MCF 10A (cell line): ENCODE measurements around the gene ADSL. TPM values are rescaled to one million over a fixed set of nuclear protein-coding genes. Genes with fewer than 3 reads are reported as not detected.

Experiments used
- Bru-seq: library from RNA; stranded (reverse); fragments of 400-500 nt; gene quantifications from one replicate; lab custom pipeline; 2021; lab: Mats Ljungman, UMichigan
- BruChase-seq, 2 experiments: library from RNA; stranded (reverse); fragments of 400-500 nt; gene quantifications; one replicate each; lab custom pipeline; 2021; lab: Mats Ljungman, UMichigan
- BruUV-seq: library from RNA; stranded (reverse); fragments of 400-500 nt; replicated peaks from 2 replicates; lab custom pipeline; 2021; lab: Mats Ljungman, UMichigan
- CTCF ChIA-PET: fragments of 300-600 bp; sonication (Branson Sonifier 250); formaldehyde crosslinking; extraction: SDS; loops from one replicate; lab custom pipeline; 2021; ENCODE audit warnings: antibody characterized with exemption, inconsistent platforms; lab: Yijun Ruan, JAX
- POLR2A ChIA-PET: fragments of 300-600, 350-650 bp; sonication (Branson Sonifier 250); formaldehyde crosslinking; extraction: SDS; loops from one replicate; lab custom pipeline; 2020; ENCODE audit warnings: antibody characterized with exemption, inconsistent platforms; lab: Yijun Ruan, JAX
- DNase-seq: peaks from one replicate; pipeline ENCODE4 v3.0.0-alpha.2; 2018; ENCODE audit not compliant: unreplicated experiment
- H3K27ac Mint-ChIP-seq: one replicate; pipeline ENCODE4 v1.8.0; 2022; ENCODE audit warnings: mild to moderate bottlenecking, low read depth, mixed read lengths; ENCODE audit not compliant: unreplicated experiment
- H3K27me3 Mint-ChIP-seq: one replicate; pipeline ENCODE4 v1.8.0; 2022; ENCODE audit warnings: mixed read lengths; ENCODE audit not compliant: insufficient read depth, unreplicated experiment
- H3K36me3 Mint-ChIP-seq: one replicate; pipeline ENCODE4 v1.8.0; 2022; ENCODE audit warnings: mild to moderate bottlenecking, moderate library complexity, mixed read lengths; ENCODE audit not compliant: insufficient read depth, unreplicated experiment
- H3K4me1 Mint-ChIP-seq: one replicate; pipeline ENCODE4 v1.8.0; 2022; ENCODE audit warnings: mixed read lengths; ENCODE audit not compliant: insufficient read depth, unreplicated experiment
- H3K4me3 Mint-ChIP-seq: one replicate; pipeline ENCODE4 v1.8.0; 2022; ENCODE audit warnings: mild to moderate bottlenecking, moderate library complexity, mixed read lengths; ENCODE audit not compliant: unreplicated experiment
- H3K9me3 Mint-ChIP-seq: one replicate; pipeline ENCODE4 v1.8.0; 2022; ENCODE audit warnings: mixed read lengths; ENCODE audit not compliant: unreplicated experiment
- intact Hi-C: fragments of 100-400 bp; cut with micrococcal nuclease; formaldehyde crosslinking; loops from 2 replicates; pipeline ENCODE4 v1.14.1; 2022
- long read RNA-seq: library from polyadenylated mRNA; stranded (forward); transcript quantifications from one replicate; pipeline ENCODE4 v2.0.0, GENCODE V29; 2022
- total RNA-seq: library from RNA; stranded (reverse); gene quantifications from 2 replicates; pipeline ENCODE4 v1.2.3, GENCODE V29; 2022
- TF ChIP-seq, protein P1 (sequence below): fragments of 200-600 bp; IDR thresholded peaks from one replicate; pipeline ENCODE4 v1.8.0; 2022; ENCODE audit warnings: antibody characterized with exemption, mild to moderate bottlenecking; ENCODE audit not compliant: unreplicated experiment

ADSL gene
- total RNA-seq = 91.6 and 129 TPM in 2 replicates
- Bru-seq, nascent RNA = percentile 77 among the genes with signal in this experiment
- percentile 90 among the genes with signal in this experiment for BruChase-seq, experiment 1, labeled RNA remaining after a 6-hour chase
- percentile 83 among the genes with signal in this experiment for BruChase-seq, experiment 2, labeled RNA remaining after a 2-hour chase
- long read RNA-seq, full-length matches to known transcripts = 261 of 296 reads
- long read RNA-seq, partial matches to known transcripts = 3 of 296 reads
- long read RNA-seq, other reads (novel, unspliced or antisense) = 32 of 296 reads

DNA sequence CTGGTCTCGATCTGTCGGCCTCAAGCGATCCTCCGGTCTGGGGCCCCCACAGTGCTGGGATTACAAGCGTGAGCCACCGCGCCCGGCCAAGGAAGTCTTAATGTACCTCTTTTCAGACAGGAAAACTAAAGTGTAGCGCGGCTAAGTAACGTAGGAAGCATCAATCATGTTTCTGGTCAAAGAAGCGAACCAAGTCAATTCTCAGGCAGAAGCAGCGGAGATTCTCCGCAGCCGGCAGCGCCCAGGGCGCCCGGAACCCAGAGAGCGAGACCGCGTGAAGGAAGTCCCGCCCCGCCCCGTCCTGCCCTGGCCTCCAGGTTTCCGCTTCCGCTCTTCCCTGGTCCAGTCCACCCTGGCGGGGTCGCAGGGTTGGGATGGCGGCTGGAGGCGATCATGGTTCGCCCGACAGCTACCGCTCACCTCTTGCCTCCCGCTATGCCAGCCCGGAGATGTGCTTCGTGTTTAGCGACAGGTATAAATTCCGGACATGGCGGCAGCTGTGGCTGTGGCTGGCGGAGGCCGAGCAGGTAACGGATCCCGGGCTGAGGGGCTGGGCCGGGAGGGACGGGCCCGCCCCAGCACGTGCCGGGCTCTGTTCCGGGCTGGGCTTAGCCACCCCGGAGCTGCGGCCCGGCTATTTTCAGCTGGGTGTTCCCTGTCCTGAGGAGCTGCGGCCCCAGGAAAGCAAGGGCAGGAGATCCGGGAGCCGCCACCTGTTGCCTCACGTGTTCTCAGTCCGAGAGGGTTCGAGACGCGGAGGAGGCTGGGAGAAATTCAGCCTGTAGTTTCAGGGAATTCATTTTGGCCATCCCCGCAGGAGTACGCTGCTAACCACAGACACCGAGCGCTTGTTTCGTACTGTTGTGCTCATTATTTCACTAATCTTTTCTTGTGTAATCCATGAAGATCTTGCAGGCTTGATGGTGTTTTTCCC, at the start of gene ADSL:
Gene ADSL, plus strand, starts transcription at position 316 of the 934 bp plus-strand sequence. Its CDS starts 59 bp downstream, at position 375.
- intact Hi-C loops = loop anchor here (2.0 to 10.0 kb wide), 3 partner anchors 168 to 812 kb away; no protein-coding TSS in a partner anchor
- TF ChIP-seq, protein P1, sequence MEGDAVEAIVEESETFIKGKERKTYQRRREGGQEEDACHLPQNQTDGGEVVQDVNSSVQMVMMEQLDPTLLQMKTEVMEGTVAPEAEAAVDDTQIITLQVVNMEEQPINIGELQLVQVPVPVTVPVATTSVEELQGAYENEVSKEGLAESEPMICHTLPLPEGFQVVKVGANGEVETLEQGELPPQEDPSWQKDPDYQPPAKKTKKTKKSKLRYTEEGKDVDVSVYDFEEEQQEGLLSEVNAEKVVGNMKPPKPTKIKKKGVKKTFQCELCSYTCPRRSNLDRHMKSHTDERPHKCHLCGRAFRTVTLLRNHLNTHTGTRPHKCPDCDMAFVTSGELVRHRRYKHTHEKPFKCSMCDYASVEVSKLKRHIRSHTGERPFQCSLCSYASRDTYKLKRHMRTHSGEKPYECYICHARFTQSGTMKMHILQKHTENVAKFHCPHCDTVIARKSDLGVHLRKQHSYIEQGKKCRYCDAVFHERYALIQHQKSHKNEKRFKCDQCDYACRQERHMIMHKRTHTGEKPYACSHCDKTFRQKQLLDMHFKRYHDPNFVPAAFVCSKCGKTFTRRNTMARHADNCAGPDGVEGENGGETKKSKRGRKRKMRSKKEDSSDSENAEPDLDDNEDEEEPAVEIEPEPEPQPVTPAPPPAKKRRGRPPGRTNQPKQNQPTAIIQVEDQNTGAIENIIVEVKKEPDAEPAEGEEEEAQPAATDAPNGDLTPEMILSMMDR = no peak
- POLR2A ChIA-PET = interaction anchor here (0.7 to 5.2 kb wide), 35 partner anchors 8 to 1030 kb away, joined by 3 to 174 read pairs (median 4); partner anchors contain the start of genes ATF4, MIEF1, RPS19BP1 and SGSM3
- Mint-ChIP-seq H3K27me3 (no peaks in the 10 kb centered on the region), H3K4me1 (peaks cover 23% of the 10 kb centered on the region), H3K9me3 (no peaks in the 10 kb centered on the region), H3K27ac (peak within 1 kb of the TSS; percentile 87), H3K36me3 (peaks cover 34% of the 10 kb centered on the region), H3K4me3 (peak within 1 kb of the TSS; percentile 93)
- BruUV-seq = no TSS peak
- CTCF ChIA-PET = interaction anchor here (0.6 to 3.3 kb wide), 11 partner anchors 37 to 933 kb away, joined by 3 to 20 read pairs (median 5); partner anchors contain the start of gene XPNPEP3
- DNase-seq = peak; percentile 86

DNA sequence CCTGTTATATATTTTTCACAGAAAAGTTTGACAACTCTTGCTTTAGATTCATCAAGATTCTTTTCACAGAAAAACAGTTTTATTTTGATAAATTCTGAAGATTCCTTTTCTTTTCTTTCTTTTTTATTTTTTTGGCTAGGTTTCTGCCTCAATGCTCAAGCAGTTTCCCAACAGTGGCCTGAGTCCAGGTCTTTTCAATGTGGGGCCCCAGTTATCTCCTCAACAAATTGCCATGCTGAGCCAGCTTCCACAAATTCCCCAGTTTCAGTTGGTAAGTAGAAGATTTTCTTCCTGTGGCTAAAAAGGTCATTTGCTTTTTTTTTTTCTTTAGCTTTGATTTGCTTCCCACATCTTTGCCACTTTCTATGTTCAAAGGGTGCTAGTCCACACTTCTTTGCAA, 46.0 kb upstream of the ADSL start:
- H3K36me3 Mint-ChIP-seq = peaks cover 79% of the 10 kb centered on the region
- ChIA-PET POLR2A (no interaction called here), CTCF (interaction anchor here (0.7 kb wide), 1 partner anchor 30 kb away, joined by 3 read pairs; no protein-coding TSS in a partner anchor)
- TF ChIP-seq, protein P1 = no peak
- BruUV-seq = no TSS peak
- H3K27me3 Mint-ChIP-seq = no peaks in the 10 kb centered on the region
- H3K4me3 Mint-ChIP-seq = no peak overlapping the region
- no peaks in the 10 kb centered on the region for H3K4me1 Mint-ChIP-seq
- no peak for DNase-seq
- no peaks in the 10 kb centered on the region for H3K9me3 Mint-ChIP-seq
- H3K27ac Mint-ChIP-seq = no peak overlapping the region
- intact Hi-C loops = no loop called here

DNA sequence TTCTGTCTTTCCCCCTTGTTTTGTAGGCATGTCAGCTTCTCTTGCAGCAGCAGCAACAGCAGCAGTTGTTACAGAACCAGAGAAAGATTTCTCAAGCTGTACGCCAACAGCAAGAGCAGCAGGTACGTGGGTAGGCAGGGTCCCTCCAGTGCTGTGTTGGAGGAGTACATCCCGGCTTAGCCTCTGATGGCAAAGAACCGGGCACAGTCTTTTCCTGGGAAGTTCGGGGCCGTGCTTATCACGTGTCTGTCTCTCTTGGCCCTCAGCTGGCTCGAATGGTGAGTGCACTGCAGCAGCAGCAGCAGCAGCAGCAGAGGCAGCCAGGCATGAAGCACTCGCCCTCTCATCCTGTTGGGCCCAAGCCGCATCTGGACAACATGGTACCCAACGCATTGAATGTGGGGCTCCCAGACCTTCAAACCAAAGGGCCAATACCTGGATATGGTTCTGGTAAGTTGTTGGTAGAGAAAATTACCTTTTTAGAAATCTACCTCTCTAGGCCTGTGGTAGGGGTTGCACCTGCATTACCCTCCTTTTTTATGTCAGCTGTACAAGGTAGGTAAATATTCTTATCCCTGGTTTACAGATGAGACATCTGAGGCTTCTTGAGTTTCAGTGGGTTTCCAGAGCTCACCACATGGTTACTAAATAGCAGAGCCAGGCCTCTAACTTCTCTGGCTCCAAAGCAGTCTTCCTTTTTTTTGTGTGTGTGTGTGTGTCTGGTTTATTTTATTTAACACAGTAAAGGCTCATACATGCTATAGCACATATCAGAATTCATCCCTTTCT, 45.2 kb upstream of the ADSL start:
- DNase-seq = no peak
- TF ChIP-seq, protein P1 = no peak
- no TSS peak for BruUV-seq
- ChIA-PET CTCF (no interaction called here), POLR2A (no interaction called here)
- Mint-ChIP-seq H3K4me3 (no peak overlapping the region), H3K27me3 (no peaks in the 10 kb centered on the region), H3K9me3 (no peaks in the 10 kb centered on the region), H3K4me1 (no peaks in the 10 kb centered on the region), H3K36me3 (peaks cover 74% of the 10 kb centered on the region), H3K27ac (no peak overlapping the region)
- intact Hi-C loops = no loop called here
